GM23338 (cell line): Measurements from ENCODE around the gene SORCS3. TPM values are rescaled to one million over a fixed set of nuclear protein-coding genes. Genes with fewer than 3 reads are reported as not detected.

Source experiments
- ATAC-seq: fragments of 200-7000 bp; cut with Tn5 transposase; 3 replicates; pipeline ENCODE4 v1.9.1; 2020
- DNase-seq: peaks from one replicate; pipeline ENCODE4 v3.0.0-alpha.2; 2015; ENCODE audit warnings: low spot score
- H2AFZ ChIP-seq: fragments of 200-600 bp; sonication (generic); 2 replicates; pipeline ENCODE4 v1.8.0; 2016; ENCODE audit warnings: antibody characterized with exemption, mild to moderate bottlenecking, moderate library complexity
- H3F3A ChIP-seq: fragments of 200-600 bp; sonication (generic); replicated peaks from 2 replicates; pipeline ENCODE4 v1.8.0; 2017; ENCODE audit warnings: antibody characterized with exemption, mixed run types, low read depth
- H3K27ac ChIP-seq: fragments of 200-600 bp; sonication (generic); 2 replicates; pipeline ENCODE4 v1.6.1; 2016; ENCODE audit warnings: low read depth
- H3K27me3 ChIP-seq: fragments of 200-600 bp; sonication (generic); 2 replicates; pipeline ENCODE4 v1.8.0; 2016; ENCODE audit warnings: mild to moderate bottlenecking, mixed run types, moderate library complexity; ENCODE audit not compliant: insufficient read depth
- H3K36me3 ChIP-seq: fragments of 200-600 bp; sonication (generic); 2 replicates; pipeline ENCODE4 v1.8.0; 2016; ENCODE audit warnings: mild to moderate bottlenecking; ENCODE audit not compliant: insufficient read depth
- H3K4me1 ChIP-seq: fragments of 200-600 bp; sonication (generic); 2 replicates; pipeline ENCODE4 v1.8.0; 2016; ENCODE audit warnings: mild to moderate bottlenecking, moderate library complexity; ENCODE audit not compliant: insufficient read depth
- H3K4me2 ChIP-seq: fragments of 200-600 bp; sonication (generic); 2 replicates; pipeline ENCODE4 v1.7.1; 2017; ENCODE audit warnings: mixed run types
- H3K4me3 ChIP-seq: fragments of 200-600 bp; sonication (generic); 2 replicates; pipeline ENCODE4 v1.6.1; 2016; ENCODE audit warnings: mixed run types
- H3K79me2 ChIP-seq: fragments of 200-600 bp; sonication (generic); replicated peaks from 2 replicates; pipeline ENCODE4 v1.8.0; 2017; ENCODE audit warnings: mild to moderate bottlenecking; ENCODE audit not compliant: insufficient read depth
- H3K9me2 ChIP-seq: fragments of 200-600 bp; sonication (generic); 2 replicates; pipeline ENCODE4 v1.8.0; 2017; ENCODE audit not compliant: insufficient read depth
- H4K20me1 ChIP-seq: fragments of 200-600 bp; sonication (generic); replicated peaks from 2 replicates; pipeline ENCODE4 v1.8.0; 2017; ENCODE audit warnings: mild to moderate bottlenecking; ENCODE audit not compliant: insufficient read depth
- H3K27ac Mint-ChIP-seq: 2 replicates; pipeline ENCODE4 v1.8.0; 2020; ENCODE audit warnings: inconsistent platforms, mild to moderate bottlenecking, moderate library complexity, mixed read lengths
- H3K27me3 Mint-ChIP-seq: 3 replicates; pipeline ENCODE4 v1.8.0; 2022; ENCODE audit warnings: low read depth, mild to moderate bottlenecking, moderate library complexity, mixed read lengths, inconsistent platforms; ENCODE audit not compliant: insufficient read depth, poor library complexity
- H3K36me3 Mint-ChIP-seq: 3 replicates; pipeline ENCODE4 v1.8.0; 2021; ENCODE audit warnings: low read depth, mild to moderate bottlenecking, inconsistent platforms, moderate library complexity, mixed read lengths
- H3K4me1 Mint-ChIP-seq: 3 replicates; pipeline ENCODE4 v1.8.0; 2020; ENCODE audit warnings: mild to moderate bottlenecking, inconsistent platforms, mixed read lengths
- H3K4me3 Mint-ChIP-seq: 3 replicates; pipeline ENCODE4 v1.8.0; 2021; ENCODE audit warnings: moderate library complexity, mild to moderate bottlenecking, inconsistent platforms, mixed read lengths
- H3K9me3 Mint-ChIP-seq: 3 replicates; pipeline ENCODE4 v1.8.0; 2020; ENCODE audit warnings: moderate library complexity, mild to moderate bottlenecking, inconsistent platforms, mixed read lengths
- CREB1 ChIP-seq: fragments of 250-450 bp; sonication (Bioruptor Pico); IDR thresholded peaks from 2 replicates; pipeline ENCODE4 v1.5.0; 2020; ENCODE audit warnings: low read depth, mild to moderate bottlenecking, moderate library complexity
- CTCF ChIP-seq, 2 experiments: fragments of 200-600 bp in 1 of 2; sonication (generic) in 1 of 2; conservative IDR thresholded peaks; 2 replicates each; pipeline versions ENCODE4 v1.5.1 to v1.6.1; 2016 to 2017; ENCODE audit warnings: antibody characterized with exemption in 2 of 2, low read depth in 2 of 2, mild to moderate bottlenecking in 2 of 2, moderate library complexity in 1 of 2
- ETS1 ChIP-seq: IDR thresholded peaks from 2 replicates; pipeline ENCODE4 v1.6.1; 2016; ENCODE audit warnings: antibody characterized with exemption
- EZH2 ChIP-seq: fragments of 200-600 bp; sonication (generic); IDR thresholded peaks from one replicate; pipeline ENCODE4 v1.8.0; 2017; ENCODE audit warnings: antibody characterized with exemption, mild to moderate bottlenecking, low read depth; ENCODE audit not compliant: unreplicated experiment
- EZH2phosphoT487 ChIP-seq: fragments of 200-600 bp; sonication (generic); IDR thresholded peaks from one replicate; pipeline ENCODE4 v1.8.1; 2018; ENCODE audit warnings: antibody characterized with exemption; ENCODE audit not compliant: unreplicated experiment
- JUNB ChIP-seq: IDR thresholded peaks from one replicate; pipeline ENCODE4 v1.6.1; 2016; ENCODE audit warnings: antibody characterized with exemption; ENCODE audit not compliant: unreplicated experiment
- NANOG ChIP-seq: IDR thresholded peaks from 2 replicates; pipeline ENCODE4 v1.6.1; 2016; ENCODE audit warnings: antibody characterized with exemption, borderline replicate concordance
- POLR2AphosphoS5 ChIP-seq: IDR thresholded peaks from 2 replicates; pipeline ENCODE4 v1.6.1; 2016; ENCODE audit warnings: antibody characterized with exemption, low read depth
- REST ChIP-seq: IDR thresholded peaks from one replicate; pipeline ENCODE4 v1.6.1; 2018; ENCODE audit warnings: antibody characterized with exemption; ENCODE audit not compliant: unreplicated experiment
- STAT1 ChIP-seq: IDR thresholded peaks from one replicate; pipeline ENCODE4 v1.6.1; 2016; ENCODE audit warnings: antibody characterized with exemption; ENCODE audit not compliant: unreplicated experiment
- ZNF114 ChIP-seq: fragments of 250-450 bp; sonication (Bioruptor Pico); IDR thresholded peaks from 2 replicates; pipeline ENCODE4 v1.5.0; 2020; ENCODE audit warnings: mild to moderate bottlenecking, moderate library complexity
- ZNF331 ChIP-seq: fragments of 250-450 bp; sonication (Bioruptor Pico); IDR thresholded peaks from 2 replicates; pipeline ENCODE4 v1.5.0; 2020; ENCODE audit warnings: low read depth, mild to moderate bottlenecking, moderate library complexity
- ZNF462 ChIP-seq: fragments of 250-450 bp; sonication (Bioruptor Pico); IDR thresholded peaks from 2 replicates; pipeline ENCODE4 v1.5.0; 2020; ENCODE audit warnings: mild to moderate bottlenecking, moderate library complexity
- polyA plus RNA-seq: library from polyadenylated mRNA; unstranded; fragments of >200 nt; fragmentation: Nextera tagmentation; extraction: Ambion mirVana; gene quantifications from 2 replicates; pipeline ENCODE4 v1.2.1, GENCODE V29; 2016
- total RNA-seq: library from RNA; depleted of rRNA; stranded (reverse); fragments of >200 nt; shearing (Covaris generic); gene quantifications from 2 replicates; pipeline ENCODE4 v1.2.3, GENCODE V29; 2014

The SORCS3 gene
- total and polyA plus RNA-seq, 2 experiments from 2014 or later, result 0.37 to 1.4 TPM

- Histone ChIP-seq H2AFZ (no peak overlapping the region), H3K27me3 (no peaks in the 10 kb centered on the region), H3K4me3 (no peak overlapping the region), H3K9me2 (peaks cover 7% of the 10 kb centered on the region; the same call in 1 of the 2 replicates), H4K20me1 (no peaks in the 10 kb centered on the region), H3K27ac (no peak overlapping the region), H3K79me2 (no peaks in the 10 kb centered on the region), H3K4me1 (no peaks in the 10 kb centered on the region), H3K4me2 (no peak overlapping the region), H3F3A (no peaks in the 10 kb centered on the region), H3K36me3 (no peaks in the 10 kb centered on the region)
- Mint-ChIP-seq H3K4me1 (peaks cover 3% of the 10 kb centered on the region; the same call in 1 of the 3 replicates), H3K27me3 (no peaks in the 10 kb centered on the region), H3K27ac (no peak overlapping the region), H3K9me3 (no peaks in the 10 kb centered on the region), H3K4me3 (no peak overlapping the region), H3K36me3 (no peaks in the 10 kb centered on the region)
- TF ChIP-seq ZNF114 (CRISPR knock-in tag), result no peak
- no peak for TF ChIP-seq EZH2
- TF ChIP-seq REST, result no peak
- no peak for TF ChIP-seq JUNB
- no peak for TF ChIP-seq POLR2AphosphoS5
- TF ChIP-seq ZNF331 (CRISPR knock-in tag), result no peak
- TF ChIP-seq EZH2phosphoT487, result no peak
- no peak for TF ChIP-seq CTCF (conservative IDR thresholded peaks at IDR 0.05; ENCODE audit: low read depth in 2 of 2)
- no peak for TF ChIP-seq ETS1
- TF ChIP-seq CREB1 (CRISPR knock-in tag), result no peak
- TF ChIP-seq NANOG, result no peak
- TF ChIP-seq ZNF462 (CRISPR knock-in tag), result no peak
- no peak for TF ChIP-seq STAT1
- ATAC-seq, result no peak
- no peak for DNase-seq
These were observed 296.9 kb downstream of the SORCS3 start for GRCh38 chr10:104938031-104938430.
